Effector CD8-positive, alpha-beta T cell (primary cell): ENCODE results near the gene BCAP29.
"Not testable (repeated sequence)": the region's sequence is repeated elsewhere in the genome, so short reads cannot be mapped to it uniquely, and the experiment has no call there.

Experiments used
- DNase-seq: peaks from one replicate; lab custom pipeline; 2025; lab: John Stamatoyannopoulos, UW
- total RNA-seq, 4 experiments: gene quantifications; one replicate each; lab custom pipeline; 2026; lab: John Stamatoyannopoulos, UW

Gene BCAP29
- total RNA-seq: 0.53 to 3.3 (median 0.98) reads per million in 4 experiments

- peak; percentile 42 for DNase-seq
Observed at GRCh38 chr7:107579885-107580715, at the start of gene BCAP29. Gene BCAP29, plus strand, starts transcription at chr7:107580246. Its CDS starts 527 bp downstream, at chr7:107580773.

GRCh38 chr7:107530751-107531150, 49.3 kb upstream of the BCAP29 start:
- no peak for DNase-seq

DNA sequence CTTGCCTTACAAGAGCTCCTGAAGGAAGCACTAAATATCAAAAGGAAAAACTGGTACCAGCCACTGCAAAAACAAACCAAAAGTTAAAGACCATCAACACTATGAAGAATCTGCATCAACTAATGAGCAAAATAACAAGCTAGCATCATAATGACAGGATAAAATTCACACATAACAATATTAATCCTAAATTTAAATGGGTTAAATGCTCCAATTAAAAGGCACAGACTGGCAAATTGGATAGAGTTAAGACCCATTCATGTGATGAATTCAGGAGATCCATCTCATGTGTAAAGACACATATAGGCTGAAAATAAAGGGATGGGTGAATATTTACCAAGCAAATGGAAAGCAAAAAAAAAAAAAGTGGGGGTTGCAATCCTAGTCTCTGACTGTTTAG, 45.9 kb upstream of the BCAP29 start:
- no peak for DNase-seq

GRCh38 chr7:107537228-107537627, 42.8 kb upstream of the BCAP29 start:
- DNase-seq: not testable (repeated sequence)

DNA sequence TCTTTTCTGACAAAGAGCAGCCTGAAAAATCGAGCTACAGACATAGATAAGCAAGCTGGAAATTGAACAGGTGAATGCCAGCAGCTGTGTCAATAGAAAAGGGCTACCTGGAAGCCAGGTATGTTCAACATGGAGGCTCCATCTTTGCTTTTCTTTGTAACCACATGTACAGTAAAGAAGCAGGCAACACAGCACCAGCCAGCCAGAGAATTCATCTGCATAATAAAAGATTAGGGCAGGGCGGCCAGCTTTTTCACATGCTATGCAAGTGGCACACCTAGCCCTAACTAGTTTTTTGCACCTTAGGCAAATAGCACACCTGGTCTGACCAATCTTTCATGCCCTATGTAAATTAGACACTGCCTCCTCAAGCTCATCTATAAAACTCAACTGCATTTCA, 42.0 kb upstream of the BCAP29 start:
- DNase-seq: no peak

- DNase-seq: no peak
Observed at GRCh38 chr7:107543338-107543993, 36.6 kb upstream of the BCAP29 start.

DNA sequence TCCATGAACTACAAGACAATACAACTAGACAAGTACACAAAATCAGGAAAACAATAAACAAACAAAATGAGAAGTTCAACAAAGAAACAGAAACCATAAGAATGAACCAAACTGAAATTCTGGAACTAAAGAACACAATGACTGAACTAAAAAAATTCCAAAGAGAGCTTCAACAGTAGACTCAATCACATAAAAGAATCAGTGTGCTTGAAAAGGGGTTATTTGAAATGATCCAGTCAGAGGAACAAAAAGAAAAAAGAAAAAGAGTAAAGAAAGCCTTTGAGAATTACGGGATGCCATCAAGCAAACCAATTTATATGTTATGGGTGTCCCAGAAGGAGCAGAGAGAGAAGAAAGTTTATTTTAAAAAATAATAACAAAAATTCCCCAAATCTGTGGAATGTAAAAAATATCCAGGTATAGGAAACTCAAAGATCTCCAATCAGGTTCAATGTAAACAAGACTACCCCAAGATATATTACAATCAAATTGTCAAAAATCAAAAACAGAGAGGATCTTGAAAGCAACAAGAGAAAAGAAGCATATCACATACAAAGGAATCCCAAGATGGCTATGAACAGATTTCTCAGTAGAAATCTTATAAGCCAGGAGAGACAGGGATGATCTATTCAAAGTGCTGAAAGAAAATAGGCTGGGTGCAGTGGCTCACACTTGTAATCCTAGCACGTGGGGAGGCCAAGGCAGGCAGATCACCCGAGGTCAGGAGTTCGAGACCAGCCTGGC, 35.0 kb upstream of the BCAP29 start:
- DNase-seq: no peak

DNA sequence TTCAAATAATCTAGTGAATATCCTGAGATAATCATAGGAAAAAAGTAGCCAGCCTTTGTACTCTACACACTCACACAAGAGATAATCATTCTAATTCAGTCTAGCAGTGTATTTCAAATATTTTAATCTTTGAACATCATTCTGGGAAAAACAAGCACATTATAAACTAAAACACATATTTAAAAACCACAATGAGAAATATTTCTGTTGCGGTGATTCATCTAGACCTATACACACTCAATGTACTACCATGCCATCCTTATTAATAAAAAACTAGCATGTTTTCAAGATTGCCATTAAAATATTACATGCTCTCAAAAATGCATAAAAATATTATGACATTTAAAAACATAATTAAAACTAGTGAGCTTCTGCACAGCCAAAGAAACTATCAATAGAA, 28.1 kb upstream of the BCAP29 start:
- no peak for DNase-seq

- no peak for DNase-seq
Observed at GRCh38 chr7:107555893-107556292, 24.2 kb upstream of the BCAP29 start.

GRCh38 chr7:107559864-107560263, 20.2 kb upstream of the BCAP29 start:
- no peak for DNase-seq

GRCh38 chr7:107560898-107561516, 19.0 kb upstream of the BCAP29 start:
- DNase-seq: peak; percentile 19

DNA sequence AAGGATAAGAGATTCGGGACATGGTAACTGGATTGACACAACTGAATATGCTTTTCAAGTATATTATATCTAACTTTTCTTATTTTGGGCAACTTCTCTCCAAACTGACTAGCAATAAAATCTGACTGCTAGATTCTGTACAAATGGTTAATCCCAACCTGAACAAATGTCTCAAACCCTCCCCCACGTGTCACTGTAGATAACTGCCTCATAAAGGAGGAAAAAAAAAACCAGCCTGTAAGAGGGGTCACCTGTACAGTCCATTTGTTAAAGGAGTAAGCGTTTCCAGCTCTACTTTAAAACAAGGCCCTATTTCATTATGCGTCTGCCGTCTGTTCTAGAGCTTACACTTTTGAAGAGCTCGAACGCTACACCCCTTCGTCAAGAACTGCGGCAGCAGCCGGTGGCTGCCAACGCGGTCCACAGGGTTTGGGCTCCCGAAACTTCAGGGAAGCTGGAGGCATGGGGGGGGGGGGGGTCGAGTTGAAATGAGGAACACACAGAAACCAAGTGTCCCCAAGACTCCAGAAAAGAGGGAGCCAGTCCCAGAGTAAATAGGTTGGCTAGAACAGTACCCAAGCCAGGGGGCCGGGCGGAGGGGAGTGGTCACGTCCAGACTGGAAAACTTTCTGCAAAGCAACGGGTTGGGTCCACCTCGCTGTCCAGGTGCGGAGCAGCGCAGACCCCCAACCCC, 16.8 kb upstream of the BCAP29 start:
- peak; percentile 51 for DNase-seq

DNA sequence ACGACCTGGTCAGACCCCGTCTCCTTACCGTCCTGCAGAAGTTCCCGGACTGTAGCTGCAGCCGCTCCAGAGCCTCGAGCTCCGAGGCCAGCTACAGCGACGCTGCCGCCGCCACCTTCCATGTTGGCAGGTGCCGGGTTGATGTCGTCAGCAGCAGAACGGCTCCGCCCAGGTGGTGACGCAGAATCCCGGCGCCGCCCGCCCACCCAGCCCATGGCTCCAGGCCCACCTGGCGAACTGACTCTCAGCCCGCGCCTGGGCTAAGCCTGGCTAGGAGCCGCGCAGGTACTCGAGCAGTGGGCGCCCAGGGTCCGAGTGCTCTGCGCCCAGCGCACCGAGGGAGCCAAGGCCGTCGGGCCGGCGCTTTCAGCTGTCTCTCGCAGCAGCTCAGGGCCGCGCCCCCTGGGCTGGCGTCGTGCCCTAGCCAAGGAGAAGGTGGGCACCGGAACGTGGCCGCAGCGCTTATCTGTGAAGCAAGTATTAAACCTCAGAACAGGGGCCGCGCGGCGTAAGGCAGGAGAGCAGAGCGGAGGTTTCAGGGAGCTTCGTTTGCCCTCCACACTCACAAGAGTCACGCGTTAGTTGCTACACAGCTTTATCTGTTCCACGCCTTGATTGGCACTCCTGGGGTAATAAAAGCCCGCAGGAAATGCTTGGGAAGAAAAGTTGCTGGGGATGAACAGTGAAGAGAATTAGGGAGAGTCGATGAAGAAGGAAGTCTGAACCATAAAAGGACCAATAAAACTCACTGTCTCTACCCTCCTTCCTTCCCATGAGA, 16.1 kb upstream of the BCAP29 start, which contains the start of the genes COG5 and DUS4L:
TSS of gene COG5 (minus strand) at position 146 of the 778 bp plus-strand sequence. CDS start at position 122, 24 bp downstream.
TSS of gene DUS4L (plus strand) at position 197 of the 778 bp plus-strand sequence. CDS start 3,100 bp downstream, outside the sequence.
- DNase-seq: peak; percentile 78

DNA sequence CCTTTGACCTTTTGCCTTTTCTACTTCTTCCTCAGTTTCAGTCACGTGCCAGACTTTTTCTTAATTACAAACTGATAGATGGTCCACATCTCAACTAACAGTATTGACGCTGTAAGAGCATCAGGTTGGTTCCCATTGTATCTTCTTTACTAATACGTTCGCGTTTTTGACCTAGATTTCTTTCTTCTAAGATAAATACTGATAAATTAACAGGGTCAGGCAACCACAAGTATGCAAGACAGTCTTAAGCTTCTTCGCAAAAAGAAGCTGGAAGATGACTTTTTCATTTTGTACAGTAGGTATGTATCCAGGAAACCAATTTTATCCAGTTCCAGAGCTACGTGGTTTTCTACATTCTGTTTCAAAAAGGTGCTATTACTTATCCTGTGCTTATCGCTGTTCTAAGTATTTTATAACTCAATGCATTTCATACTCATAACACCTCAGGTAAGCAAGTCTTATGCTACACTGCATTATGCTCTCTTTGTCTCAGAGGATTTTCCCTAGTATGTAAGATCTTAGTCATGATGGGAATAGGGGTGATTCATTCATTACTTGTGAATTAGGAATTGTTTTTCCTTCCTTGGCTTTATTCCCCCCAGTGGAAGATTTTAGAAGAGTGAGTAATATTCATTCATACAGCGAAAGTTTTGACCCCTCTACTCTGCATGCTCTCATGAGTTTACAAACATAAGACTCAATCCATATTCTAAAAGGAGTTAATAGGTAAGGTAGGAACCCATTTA, 15.3 kb upstream of the BCAP29 start:
- no peak for DNase-seq

- DNase-seq: no peak
Observed at GRCh38 chr7:107570298-107570697, 9.7 kb upstream of the BCAP29 start.

- DNase-seq: no peak
Observed at GRCh38 chr7:107573537-107573936, 6.5 kb upstream of the BCAP29 start.

DNA sequence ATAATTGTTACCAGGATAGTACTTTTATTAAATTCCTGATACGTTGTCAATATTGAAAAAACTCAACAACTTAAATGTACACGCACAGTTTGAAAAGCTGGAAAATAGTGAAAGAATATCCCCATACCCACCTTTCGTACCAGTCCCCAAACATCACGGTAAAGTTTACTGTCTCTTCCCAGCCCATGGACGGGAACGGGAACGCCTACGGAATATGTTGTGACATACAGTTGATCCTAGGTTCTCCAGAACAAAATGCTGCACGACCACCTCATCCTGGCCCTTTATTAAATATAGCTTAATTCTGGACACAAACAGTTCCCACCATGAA, 527 bp upstream of the BCAP29 start:
- no peak for DNase-seq

- DNase-seq: no peak
Observed at GRCh38 chr7:107580716-107581383, 804 bp downstream of the BCAP29 start.

- DNase-seq: no peak
Observed at GRCh38 chr7:107581387-107582013, 1.5 kb downstream of the BCAP29 start.
